HepG2 (cell line): ENCODE data around the gene NES. TPM values are rescaled to one million over a fixed set of nuclear protein-coding genes. Genes with fewer than 3 reads are reported as not detected.

Experiments
- ELF1 ChIP-seq: sonication (generic); formaldehyde crosslinking; IDR thresholded peaks from 2 replicates; pipeline ENCODE4 v1.4.0; 2020; ENCODE audit warnings: missing genetic modification reagents
- ERF ChIP-seq: IDR thresholded peaks from 2 replicates; pipeline ENCODE4 v1.6.1; 2018; ENCODE audit warnings: missing biosample characterization, missing genetic modification reagents
- GABPA ChIP-seq, 2 experiments: IDR thresholded peaks; 2 replicates each; pipeline ENCODE4 v1.6.1; 2011 to 2016; ENCODE audit warnings: low read depth in 2 of 2, low read length in 1 of 2, missing biosample characterization in 1 of 2, missing genetic modification characterization in 1 of 2
- GABPB1 ChIP-seq: IDR thresholded peaks from 2 replicates; pipeline ENCODE4 v1.6.1; 2016; ENCODE audit warnings: mild to moderate bottlenecking, missing genetic modification reagents, moderate library complexity, missing compliant biosample characterization
- MEIS1 ChIP-seq: sonication (generic); formaldehyde crosslinking; IDR thresholded peaks from 2 replicates; pipeline ENCODE4 v1.9.0; 2021; ENCODE audit warnings: mild to moderate bottlenecking, missing genetic modification reagents, moderate library complexity, borderline replicate concordance
- MZF1 ChIP-seq: sonication (generic); formaldehyde crosslinking; IDR thresholded peaks from 2 replicates; pipeline ENCODE4 v1.8.1; 2023; ENCODE audit warnings: mild to moderate bottlenecking, missing genetic modification reagents, borderline replicate concordance
- PITX1 ChIP-seq: sonication (generic); formaldehyde crosslinking; IDR thresholded peaks from 2 replicates; pipeline ENCODE4 v1.5.1; 2020; ENCODE audit warnings: mild to moderate bottlenecking, missing genetic modification reagents
- SOX6 ChIP-seq, 2 experiments: fragments of 450-650 bp in 1 of 2; sonication (generic) in 1 of 2; formaldehyde crosslinking in 1 of 2; IDR thresholded peaks; 2 replicates each; pipeline versions ENCODE4 v1.4.0 to v1.6.1; 2017 to 2020; ENCODE audit warnings: antibody characterized with exemption in 1 of 2, mild to moderate bottlenecking in 1 of 2, missing genetic modification reagents in 1 of 2
- ZNF10 ChIP-seq: sonication (generic); formaldehyde crosslinking; IDR thresholded peaks from 2 replicates; pipeline ENCODE4 v1.4.0; 2020; ENCODE audit warnings: mild to moderate bottlenecking, low read depth, missing genetic modification reagents, borderline replicate concordance
- ZNF230 ChIP-seq: sonication (generic); formaldehyde crosslinking; IDR thresholded peaks from 2 replicates; pipeline ENCODE4 v1.4.0; 2020; ENCODE audit warnings: mild to moderate bottlenecking, missing genetic modification reagents
- ZNF713 ChIP-seq: sonication (generic); formaldehyde crosslinking; IDR thresholded peaks from 2 replicates; pipeline ENCODE4 v1.4.0; 2020; ENCODE audit warnings: mild to moderate bottlenecking, missing genetic modification reagents
- polyA plus RNA-seq, 8 experiments: library from polyadenylated mRNA; depleted of rRNA in 3 of 8; stranded (reverse) in 7 of 8; unstranded in 1 of 8; fragments of >200 nt; fragmentation: Illumina TruSeq in 4 of 8; extraction: Trizol in 4 of 8; gene quantifications; 2 replicates each; pipeline versions ENCODE4 v1.2.1 to v1.2.3, GENCODE V29; 2011 to 2016; ENCODE audit warnings: low read depth in 4 of 8, missing spikeins in 1 of 8, mixed read lengths in 1 of 8; ENCODE audit not compliant: insufficient read depth in 1 of 8
- total RNA-seq, 5 experiments: library from RNA; depleted of rRNA; stranded (reverse); fragments of >200 nt; fragmentation: Illumina TruSeq; extraction: Trizol; gene quantifications; 2 replicates each; pipeline ENCODE4 v1.2.3, GENCODE V29; 2016; ENCODE audit warnings: low read depth in 1 of 5
- TF ChIP-seq, protein P1 (sequence below): sonication (generic); formaldehyde crosslinking; IDR thresholded peaks from 2 replicates; pipeline ENCODE4 v1.4.0; 2020; ENCODE audit warnings: missing genetic modification reagents
- TF ChIP-seq, protein P2 (sequence below): IDR thresholded peaks from 2 replicates; pipeline ENCODE4 v1.6.1; 2016; ENCODE audit warnings: low read depth, control low read depth
- TF ChIP-seq, protein P3 (sequence below): IDR thresholded peaks from 2 replicates; pipeline ENCODE4 v1.6.1; 2016
- TF ChIP-seq, protein P4 (sequence below): IDR thresholded peaks from 2 replicates; pipeline ENCODE4 v1.6.1; 2016; ENCODE audit warnings: missing compliant biosample characterization, missing genetic modification reagents, borderline replicate concordance
- TF ChIP-seq, protein P5 (sequence below): sonication (generic); formaldehyde crosslinking; IDR thresholded peaks from 2 replicates; pipeline ENCODE4 v1.9.0; 2021; ENCODE audit warnings: missing genetic modification reagents, borderline replicate concordance

The NES gene
- total and polyA plus RNA-seq, 2 of the 13 experiments (the other 11 are each of a cell fraction or from before 2014, with no cell fraction given): 1.7 to 16.6 TPM

DNA sequence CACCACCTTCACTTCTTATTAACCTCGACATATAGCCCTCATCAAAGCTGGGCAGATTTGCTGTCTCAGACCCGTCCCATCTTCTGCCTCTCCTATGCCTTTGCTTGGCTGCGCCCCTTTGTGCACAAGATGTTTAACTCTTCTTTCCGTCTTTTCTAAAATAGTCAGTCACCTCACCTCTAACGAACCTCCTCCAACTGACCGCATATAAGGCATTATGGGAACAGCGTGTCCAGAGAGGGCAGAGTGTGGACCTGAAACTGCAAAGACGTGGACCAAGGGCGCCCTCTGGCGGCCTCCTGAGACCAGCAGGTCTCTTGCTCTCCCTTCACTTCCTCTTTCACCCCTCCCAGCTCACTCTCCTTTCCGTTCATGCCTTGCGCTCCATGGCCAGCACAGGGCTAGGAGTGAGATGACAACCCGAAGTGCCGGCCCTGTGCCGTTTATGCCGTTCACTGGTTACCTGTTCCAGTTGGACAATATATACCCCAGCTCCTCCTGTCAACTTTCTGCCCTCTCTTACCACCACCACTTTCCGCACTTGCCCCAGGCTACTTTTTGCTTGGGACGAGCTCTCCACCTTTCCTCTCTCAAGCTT lies 48.6 kb upstream of the NES start (continued):
- TF ChIP-seq, protein P1, sequence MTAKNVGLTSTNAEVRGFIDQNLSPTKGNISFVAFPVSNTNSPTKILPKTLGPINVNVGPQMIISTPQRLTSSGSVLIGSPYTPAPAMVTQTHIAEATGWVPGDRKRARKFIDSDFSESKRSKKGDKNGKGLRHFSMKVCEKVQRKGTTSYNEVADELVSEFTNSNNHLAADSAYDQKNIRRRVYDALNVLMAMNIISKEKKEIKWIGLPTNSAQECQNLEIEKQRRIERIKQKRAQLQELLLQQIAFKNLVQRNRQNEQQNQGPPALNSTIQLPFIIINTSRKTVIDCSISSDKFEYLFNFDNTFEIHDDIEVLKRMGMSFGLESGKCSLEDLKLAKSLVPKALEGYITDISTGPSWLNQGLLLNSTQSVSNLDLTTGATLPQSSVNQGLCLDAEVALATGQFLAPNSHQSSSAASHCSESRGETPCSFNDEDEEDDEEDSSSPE (CRISPR knock-in tag): 0 out of 2 replicates have a peak, but pooled peaks have one; percentile 27
- TF ChIP-seq, protein P2, sequence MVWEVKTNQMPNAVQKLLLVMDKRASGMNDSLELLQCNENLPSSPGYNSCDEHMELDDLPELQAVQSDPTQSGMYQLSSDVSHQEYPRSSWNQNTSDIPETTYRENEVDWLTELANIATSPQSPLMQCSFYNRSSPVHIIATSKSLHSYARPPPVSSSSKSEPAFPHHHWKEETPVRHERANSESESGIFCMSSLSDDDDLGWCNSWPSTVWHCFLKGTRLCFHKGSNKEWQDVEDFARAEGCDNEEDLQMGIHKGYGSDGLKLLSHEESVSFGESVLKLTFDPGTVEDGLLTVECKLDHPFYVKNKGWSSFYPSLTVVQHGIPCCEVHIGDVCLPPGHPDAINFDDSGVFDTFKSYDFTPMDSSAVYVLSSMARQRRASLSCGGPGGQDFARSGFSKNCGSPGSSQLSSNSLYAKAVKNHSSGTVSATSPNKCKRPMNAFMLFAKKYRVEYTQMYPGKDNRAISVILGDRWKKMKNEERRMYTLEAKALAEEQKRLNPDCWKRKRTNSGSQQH (CRISPR knock-in tag): no peak
- TF ChIP-seq ERF (CRISPR knock-in tag): peak; percentile 69
- 0 out of 2 replicates have a peak, but pooled peaks have one; percentile 30 for TF ChIP-seq GABPA (IDR thresholded peaks at IDR 0.05; ENCODE audit: low read depth, low read length)
- TF ChIP-seq GABPA (CRISPR knock-in tag; IDR thresholded peaks at IDR 0.05; ENCODE audit: low read depth): peak; percentile 75
- TF ChIP-seq, protein P3, sequence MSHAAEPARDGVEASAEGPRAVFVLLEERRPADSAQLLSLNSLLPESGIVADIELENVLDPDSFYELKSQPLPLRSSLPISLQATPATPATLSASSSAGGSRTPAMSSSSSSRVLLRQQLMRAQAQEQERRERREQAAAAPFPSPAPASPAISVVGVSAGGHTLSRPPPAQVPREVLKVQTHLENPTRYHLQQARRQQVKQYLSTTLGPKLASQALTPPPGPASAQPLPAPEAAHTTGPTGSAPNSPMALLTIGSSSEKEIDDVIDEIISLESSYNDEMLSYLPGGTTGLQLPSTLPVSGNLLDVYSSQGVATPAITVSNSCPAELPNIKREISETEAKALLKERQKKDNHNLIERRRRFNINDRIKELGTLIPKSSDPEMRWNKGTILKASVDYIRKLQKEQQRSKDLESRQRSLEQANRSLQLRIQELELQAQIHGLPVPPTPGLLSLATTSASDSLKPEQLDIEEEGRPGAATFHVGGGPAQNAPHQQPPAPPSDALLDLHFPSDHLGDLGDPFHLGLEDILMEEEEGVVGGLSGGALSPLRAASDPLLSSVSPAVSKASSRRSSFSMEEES (CRISPR knock-in tag): no peak
- TF ChIP-seq SOX6 (IDR thresholded peaks at IDR 0.05): no peak
- 0 out of 2 replicates have a peak, but pooled peaks have one; percentile 23 for TF ChIP-seq SOX6 (CRISPR knock-in tag; IDR thresholded peaks at IDR 0.05)
- no peak for TF ChIP-seq ZNF713 (CRISPR knock-in tag)
- no peak for TF ChIP-seq ZNF230 (CRISPR knock-in tag)
- TF ChIP-seq, protein P4, sequence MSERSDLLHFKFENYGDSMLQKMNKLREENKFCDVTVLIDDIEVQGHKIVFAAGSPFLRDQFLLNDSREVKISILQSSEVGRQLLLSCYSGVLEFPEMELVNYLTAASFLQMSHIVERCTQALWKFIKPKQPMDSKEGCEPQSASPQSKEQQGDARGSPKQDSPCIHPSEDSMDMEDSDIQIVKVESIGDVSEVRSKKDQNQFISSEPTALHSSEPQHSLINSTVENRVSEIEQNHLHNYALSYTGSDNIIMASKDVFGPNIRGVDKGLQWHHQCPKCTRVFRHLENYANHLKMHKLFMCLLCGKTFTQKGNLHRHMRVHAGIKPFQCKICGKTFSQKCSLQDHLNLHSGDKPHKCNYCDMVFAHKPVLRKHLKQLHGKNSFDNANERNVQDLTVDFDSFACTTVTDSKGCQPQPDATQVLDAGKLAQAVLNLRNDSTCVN (CRISPR knock-in tag): peak; percentile 80; the same call in 1 of the 2 replicates
- TF ChIP-seq, protein P5, sequence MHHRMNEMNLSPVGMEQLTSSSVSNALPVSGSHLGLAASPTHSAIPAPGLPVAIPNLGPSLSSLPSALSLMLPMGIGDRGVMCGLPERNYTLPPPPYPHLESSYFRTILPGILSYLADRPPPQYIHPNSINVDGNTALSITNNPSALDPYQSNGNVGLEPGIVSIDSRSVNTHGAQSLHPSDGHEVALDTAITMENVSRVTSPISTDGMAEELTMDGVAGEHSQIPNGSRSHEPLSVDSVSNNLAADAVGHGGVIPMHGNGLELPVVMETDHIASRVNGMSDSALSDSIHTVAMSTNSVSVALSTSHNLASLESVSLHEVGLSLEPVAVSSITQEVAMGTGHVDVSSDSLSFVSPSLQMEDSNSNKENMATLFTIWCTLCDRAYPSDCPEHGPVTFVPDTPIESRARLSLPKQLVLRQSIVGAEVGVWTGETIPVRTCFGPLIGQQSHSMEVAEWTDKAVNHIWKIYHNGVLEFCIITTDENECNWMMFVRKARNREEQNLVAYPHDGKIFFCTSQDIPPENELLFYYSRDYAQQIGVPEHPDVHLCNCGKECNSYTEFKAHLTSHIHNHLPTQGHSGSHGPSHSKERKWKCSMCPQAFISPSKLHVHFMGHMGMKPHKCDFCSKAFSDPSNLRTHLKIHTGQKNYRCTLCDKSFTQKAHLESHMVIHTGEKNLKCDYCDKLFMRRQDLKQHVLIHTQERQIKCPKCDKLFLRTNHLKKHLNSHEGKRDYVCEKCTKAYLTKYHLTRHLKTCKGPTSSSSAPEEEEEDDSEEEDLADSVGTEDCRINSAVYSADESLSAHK (CRISPR knock-in tag): no peak
- no peak for TF ChIP-seq MZF1 (CRISPR knock-in tag)
- no peak for TF ChIP-seq ZNF10
- no peak; the same call in 1 of the 2 replicates for TF ChIP-seq MEIS1 (CRISPR knock-in tag)
- peak; percentile 60 for TF ChIP-seq GABPB1
- TF ChIP-seq PITX1 (CRISPR knock-in tag): peak; percentile 39; the same call in 1 of the 2 replicates
- TF ChIP-seq ELF1 (CRISPR knock-in tag): peak; percentile 78
